GM12878 (cell line): ENCODE measurements around the gene ANKRD13A. TPM values are rescaled to one million over a fixed set of nuclear protein-coding genes. Genes with fewer than 3 reads are reported as not detected.
A peak's percentile ranks its signal among the peaks of the same experiment; 100 is the strongest.

ENCODE experiments used
- ATF7 ChIP-seq: fragments of 450-650 bp; IDR thresholded peaks from 2 replicates; pipeline ENCODE4 v1.6.1; 2016; ENCODE audit warnings: low read depth, mild to moderate bottlenecking
- BACH1 ChIP-seq: fragments of 450-650 bp; IDR thresholded peaks from 2 replicates; pipeline ENCODE4 v1.6.1; 2017; ENCODE audit warnings: mild to moderate bottlenecking, borderline replicate concordance
- BMI1 ChIP-seq: fragments of 450-650 bp; IDR thresholded peaks from 2 replicates; pipeline ENCODE4 v1.6.1; 2016; ENCODE audit warnings: mild to moderate bottlenecking, moderate library complexity, borderline replicate concordance
- CREB1 ChIP-seq: IDR thresholded peaks from 2 replicates; pipeline ENCODE4 v1.6.1; 2012; ENCODE audit warnings: low read depth, mild to moderate bottlenecking, inconsistent platforms
- CUX1 ChIP-seq: IDR thresholded peaks from 2 replicates; pipeline ENCODE4 v1.6.1; 2012; ENCODE audit warnings: improper control_type of control experiment, low read depth, low read length; ENCODE audit not compliant: insufficient replicate concordance
- HDAC6 ChIP-seq: fragments of 200-600 bp; sonication (generic); IDR thresholded peaks from one replicate; pipeline ENCODE4 v1.8.0; 2017; ENCODE audit warnings: antibody characterized with exemption; ENCODE audit not compliant: unreplicated experiment
- KAT2A ChIP-seq: conservative IDR thresholded peaks from 2 replicates; pipeline ENCODE4 v1.6.1; 2011; ENCODE audit warnings: low read depth, low read length; ENCODE audit not compliant: control insufficient read depth
- MAX ChIP-seq: IDR thresholded peaks from 2 replicates; pipeline ENCODE4 v1.6.1; 2012; ENCODE audit warnings: low read depth, low read length, improper control_type of control experiment
- MLLT1 ChIP-seq: fragments of 450-650 bp; IDR thresholded peaks from 2 replicates; pipeline ENCODE4 v1.6.1; 2016; ENCODE audit warnings: mild to moderate bottlenecking
- MTA2 ChIP-seq: fragments of 450-650 bp; IDR thresholded peaks from 2 replicates; pipeline ENCODE4 v1.6.1; 2016; ENCODE audit warnings: low read depth, mild to moderate bottlenecking, moderate library complexity
- NFXL1 ChIP-seq: fragments of 450-650 bp; IDR thresholded peaks from 2 replicates; pipeline ENCODE4 v1.6.1; 2017; ENCODE audit warnings: antibody characterized with exemption, mild to moderate bottlenecking, borderline replicate concordance
- PRDM15 ChIP-seq: fragments of 450-650 bp; formaldehyde crosslinking; IDR thresholded peaks from 2 replicates; pipeline ENCODE4 v1.4.0; 2020; ENCODE audit warnings: mild to moderate bottlenecking, moderate library complexity
- RAD21 ChIP-seq: IDR thresholded peaks from 2 replicates; pipeline ENCODE4 v1.6.1; 2011; ENCODE audit warnings: mild to moderate bottlenecking, low read depth, low read length, moderate library complexity; ENCODE audit not compliant: insufficient read depth
- SIX5 ChIP-seq: IDR thresholded peaks from 2 replicates; pipeline ENCODE4 v1.6.1; 2011; ENCODE audit warnings: mild to moderate bottlenecking, low read depth, low read length, moderate library complexity; ENCODE audit not compliant: severe bottlenecking
- SRF ChIP-seq, 2 experiments: IDR thresholded peaks; 2 replicates each; pipeline ENCODE4 v1.6.1; 2011; ENCODE audit warnings: low read depth in 2 of 2, low read length in 2 of 2, mild to moderate bottlenecking in 1 of 2, moderate library complexity in 1 of 2
- TAF1 ChIP-seq: IDR thresholded peaks from 2 replicates; pipeline ENCODE4 v1.6.1; 2011; ENCODE audit warnings: mild to moderate bottlenecking, low read depth, low read length, borderline replicate concordance
- TCF7 ChIP-seq: IDR thresholded peaks from 2 replicates; pipeline ENCODE4 v1.6.1; 2014; ENCODE audit warnings: antibody characterized with exemption, borderline replicate concordance
- polyA plus RNA-seq, 11 experiments: library from polyadenylated mRNA; depleted of rRNA in 4 of 11; unstranded in 6 of 11; stranded (reverse) in 5 of 11; fragments of >200 nt; fragmentation: Nextera tagmentation in 4 of 11; fragmentation: Illumina TruSeq in 1 of 11; extraction: Ambion mirVana in 4 of 11; extraction: Trizol in 1 of 11; gene quantifications; 1 replicate in 1 of 11; 2 replicates in 10 of 11; pipeline versions ENCODE4 v1.2.1 to v1.2.3, GENCODE V29; 2011 to 2016; ENCODE audit warnings: inconsistent platforms in 2 of 11, missing spikeins in 2 of 11, low read depth in 1 of 11
- total RNA-seq, 4 experiments: library from RNA; depleted of rRNA in 3 of 4; stranded (reverse); fragments of >200 nt in 3 of 4; fragmentation: Illumina TruSeq in 1 of 4; extraction: Trizol in 1 of 4; gene quantifications; 2 replicates each; pipeline versions ENCODE4 v1.2.1 to v1.2.3, GENCODE V29; 2013 to 2021

Gene ANKRD13A
- total and polyA plus RNA-seq, 10 of the 15 experiments (the other 5 are each of a cell fraction or from before 2014, with no cell fraction given) = 10.2 to 93.4 (median 76.5) TPM

GRCh38 chr12:110010853-110011723, 11.9 kb downstream of the ANKRD13A start (continued):
- TF ChIP-seq KAT2A (no peak), SRF (IDR thresholded peaks at IDR 0.05; ENCODE audit: low read depth in 2 of 2, low read length in 2 of 2) (peak in 1 of 2 experiments; percentile 86; a peak in 2 of 4 replicates), HDAC6 (no peak), BMI1 (no peak), MLLT1 (no peak), CUX1 (no peak), CREB1 (peak; percentile 64; the same call in 1 of the 2 replicates), SIX5 (no peak), MTA2 (no peak), PRDM15 (CRISPR knock-in tag) (no peak), TCF7 (no peak), MAX (no peak), RAD21 (no peak), ATF7 (0 out of 2 replicates have a peak, but pooled peaks have one; percentile 50), NFXL1 (no peak), TAF1 (no peak), BACH1 (no peak)
